ENCODE data around the gene ERICH6B.
"Not testable (repeated sequence)": the region's sequence is repeated elsewhere in the genome, so short reads cannot be mapped to it uniquely, and the experiment has no call there.

Gene ERICH6B

DNA sequence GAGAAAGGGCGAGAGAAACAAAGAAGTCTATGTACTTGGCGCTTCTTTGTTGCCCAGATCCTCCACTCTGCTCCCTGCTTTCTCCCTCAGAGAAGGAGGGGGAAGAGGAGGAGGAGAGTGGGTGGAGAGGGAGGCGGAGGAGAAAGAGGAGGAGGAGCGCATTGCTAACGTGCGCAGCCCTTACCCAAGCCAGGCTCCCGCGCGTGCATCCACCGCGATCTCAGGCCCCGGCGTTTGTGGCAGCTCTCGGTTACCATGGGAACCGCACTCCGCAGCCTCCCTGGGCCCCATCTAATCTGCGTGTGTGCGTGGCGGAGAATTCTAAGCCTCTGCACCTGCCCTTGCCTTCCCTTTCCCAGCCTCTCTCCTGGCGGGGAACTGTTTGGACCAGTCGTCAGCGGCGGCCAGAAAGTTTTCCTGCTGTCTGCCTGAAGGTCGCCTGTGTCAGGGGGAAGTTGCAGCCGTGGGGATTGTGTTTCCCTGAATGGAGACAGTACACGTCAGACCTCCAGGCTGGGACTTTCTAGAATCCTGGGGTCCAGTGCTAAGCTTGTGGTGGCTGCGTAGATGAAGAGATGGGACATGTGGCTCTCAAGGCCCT is at the start of gene ERICH6B:
Gene ERICH6B (minus strand): TSS at position 239 of the 601 bp plus-strand sequence. CDS start 18,734 bp downstream, outside the sequence.
- no peak for DNase-seq

DNA sequence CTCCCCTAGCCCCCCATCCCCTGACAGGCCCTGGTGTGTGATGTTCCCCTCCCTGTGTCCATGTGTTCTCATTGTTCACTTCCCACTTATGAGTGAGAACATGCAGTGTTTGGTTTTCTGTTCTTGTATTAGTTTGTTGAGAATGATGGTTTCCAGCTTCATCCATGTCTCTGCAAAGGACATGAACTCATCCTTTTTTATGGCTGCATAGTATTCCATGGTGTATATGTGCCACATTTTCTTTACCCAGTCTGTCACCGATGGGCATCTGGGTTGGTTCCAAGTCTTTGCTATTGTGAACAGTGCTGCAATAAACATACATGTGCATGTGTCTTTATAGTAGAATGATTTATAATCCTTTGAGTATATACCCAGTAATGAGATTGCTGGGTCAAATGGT is 47.4 kb upstream of the ERICH6B start:
- DNase-seq, result not testable (repeated sequence)

GRCh38 chr13:45662162-45662561 is 46.6 kb upstream of the ERICH6B start:
- DNase-seq, result no peak

GRCh38 chr13:45660458-45660857 is 44.9 kb upstream of the ERICH6B start:
- DNase-seq, result not testable (repeated sequence)

DNA sequence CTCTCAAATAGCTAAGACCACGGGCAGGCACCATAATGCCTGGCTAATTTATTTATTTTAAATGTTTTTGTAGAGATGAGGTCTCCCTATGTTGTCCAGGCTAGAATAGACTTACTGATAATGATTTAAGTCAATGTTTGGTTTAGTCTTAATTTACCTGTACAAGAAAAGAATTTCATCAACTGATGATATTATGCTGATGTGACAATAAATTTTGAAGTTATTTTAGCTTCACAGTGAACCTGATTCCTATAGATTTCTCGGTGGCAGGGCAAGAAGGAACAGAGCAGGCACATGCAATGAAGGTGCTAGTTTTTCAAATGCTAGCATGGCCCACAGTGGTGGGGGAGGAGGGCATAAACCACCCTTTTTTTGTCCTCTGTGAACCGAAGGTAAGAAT is 44.0 kb upstream of the ERICH6B start:
- DNase-seq, result no peak

DNA sequence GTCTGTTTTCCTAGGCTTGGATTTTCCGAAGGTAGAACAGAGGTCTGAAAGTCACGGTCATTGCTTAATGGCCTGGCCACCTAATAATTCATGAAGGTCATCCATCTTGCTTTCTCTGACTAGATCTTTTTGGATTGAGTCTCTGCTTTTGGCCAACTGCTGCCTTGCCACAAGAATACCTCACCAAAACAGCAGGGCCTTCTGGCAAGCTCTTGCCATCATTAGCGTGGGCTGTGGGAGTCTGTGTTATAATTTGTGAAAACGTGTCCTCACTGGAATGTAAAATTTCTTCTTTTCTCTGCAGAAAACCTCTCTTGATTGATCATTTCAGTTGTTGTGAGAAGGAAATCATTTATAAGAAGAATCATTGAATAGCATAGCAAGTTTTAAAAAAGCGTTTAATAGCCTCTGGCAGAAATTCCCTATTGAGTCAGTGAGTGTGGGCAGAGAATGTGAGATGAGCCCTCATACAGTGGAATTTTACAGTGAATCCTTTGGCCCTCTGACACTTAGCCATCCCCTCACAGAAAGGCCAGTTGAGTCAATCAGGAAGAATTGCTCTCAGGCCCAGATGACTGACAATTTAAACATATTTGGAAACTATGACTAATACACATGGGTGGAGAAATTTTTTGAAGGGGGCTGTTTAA is 43.2 kb upstream of the ERICH6B start:
- DNase-seq, result no peak

DNA sequence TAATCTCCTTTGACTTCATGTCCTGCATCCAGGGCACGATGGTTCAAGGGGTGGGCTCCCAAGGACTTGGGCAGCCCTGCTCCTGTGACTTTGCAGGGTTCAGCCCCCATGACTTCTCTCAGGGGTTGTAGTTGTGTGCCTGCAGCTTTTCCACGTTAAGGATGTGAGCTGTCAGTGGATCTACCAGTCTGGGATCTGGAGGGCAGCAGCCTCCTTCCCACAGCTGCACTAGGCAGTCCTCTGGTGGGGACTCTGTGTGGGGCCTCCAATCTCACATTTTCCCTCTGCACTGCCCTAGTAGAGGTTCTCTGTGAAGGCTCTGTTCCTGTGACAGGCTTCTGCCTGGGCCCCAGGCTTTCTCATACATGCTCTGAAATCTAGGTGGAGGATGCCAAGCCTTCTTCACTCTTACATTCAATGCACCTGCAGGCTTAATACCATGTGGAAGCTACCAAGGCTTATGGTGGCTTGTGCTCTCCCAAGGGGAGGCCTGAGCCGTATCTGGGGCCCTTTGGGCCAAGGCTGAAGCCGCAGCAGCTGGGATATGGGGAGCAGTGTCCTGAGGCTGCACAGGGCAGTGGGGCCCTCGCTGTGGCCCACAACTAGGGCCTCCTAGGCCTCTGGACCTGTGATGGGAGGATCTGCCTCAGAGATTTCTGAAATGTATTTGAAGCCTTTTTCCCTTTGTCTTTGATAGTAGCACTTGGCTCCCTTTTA is 39.3 kb upstream of the ERICH6B start:
- DNase-seq, result no peak

DNA sequence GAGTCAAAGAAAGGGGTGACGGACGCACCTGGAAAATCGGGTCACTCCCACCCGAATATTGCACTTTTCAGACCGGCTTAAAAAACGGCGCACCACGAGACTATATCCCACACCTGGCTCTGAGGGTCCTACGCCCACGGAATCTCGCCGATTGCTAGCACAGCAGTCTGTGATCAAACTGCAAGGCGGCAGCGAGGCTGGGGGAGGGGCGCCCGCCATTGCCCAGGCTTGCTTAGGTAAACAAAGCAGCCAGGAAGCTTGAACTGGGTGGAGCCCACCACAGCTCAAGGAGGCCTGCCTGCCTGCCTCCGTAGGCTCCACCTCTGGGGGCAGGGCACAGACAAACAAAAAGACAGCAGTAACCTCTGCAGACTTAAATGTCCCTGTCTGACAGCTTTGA is 29.7 kb upstream of the ERICH6B start:
- not testable (repeated sequence) for DNase-seq

DNA sequence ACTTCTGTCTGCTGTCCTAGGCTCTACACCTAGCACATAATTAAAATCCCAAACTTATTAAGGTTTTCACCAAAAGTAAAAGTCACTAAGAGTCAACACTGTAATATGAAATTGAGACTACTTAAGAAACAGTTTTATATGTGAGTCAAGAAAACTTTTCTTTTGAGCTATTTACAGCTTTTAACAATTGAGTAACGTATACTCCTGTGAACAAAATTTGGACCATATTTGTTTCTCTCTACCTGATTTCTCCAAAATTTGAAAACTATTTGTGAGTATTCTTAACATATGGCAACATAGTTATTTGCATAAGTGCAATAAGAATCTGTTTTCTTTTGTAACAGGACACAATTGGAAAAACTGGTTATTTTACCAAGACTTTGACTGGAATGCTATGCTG is 26.6 kb upstream of the ERICH6B start:
- not testable (repeated sequence) for DNase-seq

DNA sequence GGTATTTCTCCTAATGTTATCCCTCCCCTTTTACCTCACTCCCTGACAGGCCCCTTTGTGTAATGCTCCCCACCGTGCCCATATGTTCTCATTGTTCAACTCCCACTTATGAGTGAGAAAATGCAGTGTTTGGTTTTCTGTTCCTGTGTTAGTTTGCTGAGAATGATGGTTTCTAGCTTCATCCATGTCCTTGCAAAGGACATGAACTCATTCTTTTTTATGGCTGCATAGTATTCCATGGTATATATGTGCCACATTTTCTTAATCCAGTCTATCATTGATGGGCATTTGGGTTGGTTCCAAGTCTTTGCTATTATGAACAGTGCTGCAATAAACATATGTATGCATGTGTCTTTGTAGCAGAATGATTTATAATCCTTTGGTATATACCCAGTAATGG is 19.8 kb upstream of the ERICH6B start:
- DNase-seq, result not testable (repeated sequence)

GRCh38 chr13:45630791-45631190 is 15.3 kb upstream of the ERICH6B start:
- no peak for DNase-seq

GRCh38 chr13:45629940-45630339 is 14.4 kb upstream of the ERICH6B start:
- DNase-seq, result no peak

DNA sequence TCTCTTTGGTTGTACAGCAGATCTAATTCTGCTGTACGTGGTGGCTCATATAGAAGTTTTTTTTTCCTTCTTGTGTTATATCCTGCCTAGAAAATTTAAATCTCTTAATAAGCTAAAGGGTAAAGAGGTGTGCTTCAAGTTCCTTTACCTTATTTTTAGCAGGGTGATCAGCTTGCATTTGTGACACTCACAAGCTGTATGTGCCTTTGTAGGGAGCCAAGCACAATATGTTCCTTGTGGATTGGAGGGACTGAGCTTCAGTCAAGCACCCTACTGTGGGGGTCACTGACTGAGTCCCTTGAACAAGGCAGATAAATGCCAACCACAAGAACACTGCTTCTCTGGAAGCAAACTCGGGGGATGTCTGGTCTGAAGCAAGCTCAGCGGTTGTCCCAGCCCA is 12.6 kb upstream of the ERICH6B start:
- DNase-seq, result no peak

GRCh38 chr13:45627656-45628055 is 12.1 kb upstream of the ERICH6B start:
- DNase-seq, result no peak

DNA sequence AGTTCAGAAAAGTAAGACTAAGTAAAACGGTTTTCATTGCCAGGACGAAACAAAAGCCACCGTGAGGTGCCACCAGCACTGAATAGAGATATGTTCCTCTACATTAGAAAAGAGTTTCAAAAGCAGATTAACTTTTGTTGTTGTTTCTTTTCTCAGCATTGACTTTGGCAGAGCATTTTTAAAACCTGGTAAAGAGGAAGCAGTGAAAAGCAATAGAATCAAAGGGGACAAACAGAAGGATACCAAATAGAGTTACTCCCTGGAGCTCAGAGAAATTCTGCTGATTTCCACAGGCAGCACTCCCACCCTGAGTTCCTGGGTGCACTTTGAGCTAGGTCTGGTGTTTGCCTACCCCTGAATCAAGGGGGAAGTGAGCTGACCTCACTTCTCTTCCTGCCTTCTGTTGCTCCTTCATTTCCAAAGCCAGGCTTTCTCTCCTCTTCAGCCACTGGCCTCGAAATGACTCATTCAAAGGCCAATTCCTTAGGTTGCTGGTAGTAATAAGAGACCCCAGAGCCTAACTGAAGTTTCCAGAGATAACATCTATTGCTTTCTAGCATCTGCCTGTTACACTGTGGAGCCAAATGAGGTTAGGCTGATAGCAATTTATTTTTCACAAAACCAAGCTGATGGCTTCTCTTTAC is 11.3 kb upstream of the ERICH6B start:
- no peak for DNase-seq

DNA sequence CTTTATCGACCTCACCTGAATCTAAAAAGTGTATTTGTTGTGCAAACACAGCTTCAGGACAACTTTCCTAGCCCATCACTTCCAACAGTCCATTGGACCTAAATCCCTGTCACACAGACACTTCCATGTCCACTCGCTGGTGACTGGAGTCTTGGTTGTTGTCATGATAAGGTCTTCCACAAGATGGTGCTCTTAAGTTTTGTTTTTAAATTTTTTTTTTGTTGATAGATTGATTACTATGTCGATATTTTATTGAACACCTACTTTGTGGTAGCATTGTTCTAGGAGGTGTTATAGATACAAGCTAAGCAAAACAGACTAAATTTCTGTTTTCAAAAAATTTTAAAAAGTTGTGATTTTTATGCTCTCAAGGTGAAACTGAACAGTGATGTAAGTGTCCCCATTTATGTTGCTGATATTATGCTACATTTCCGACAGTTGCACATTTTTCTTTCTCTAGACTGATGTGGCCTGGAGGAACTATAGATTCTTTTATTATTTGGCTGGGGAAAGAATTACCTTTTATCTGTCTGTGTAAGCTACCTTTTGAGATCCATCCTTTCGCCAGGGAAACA is 8.1 kb upstream of the ERICH6B start:
- DNase-seq, result no peak

DNA sequence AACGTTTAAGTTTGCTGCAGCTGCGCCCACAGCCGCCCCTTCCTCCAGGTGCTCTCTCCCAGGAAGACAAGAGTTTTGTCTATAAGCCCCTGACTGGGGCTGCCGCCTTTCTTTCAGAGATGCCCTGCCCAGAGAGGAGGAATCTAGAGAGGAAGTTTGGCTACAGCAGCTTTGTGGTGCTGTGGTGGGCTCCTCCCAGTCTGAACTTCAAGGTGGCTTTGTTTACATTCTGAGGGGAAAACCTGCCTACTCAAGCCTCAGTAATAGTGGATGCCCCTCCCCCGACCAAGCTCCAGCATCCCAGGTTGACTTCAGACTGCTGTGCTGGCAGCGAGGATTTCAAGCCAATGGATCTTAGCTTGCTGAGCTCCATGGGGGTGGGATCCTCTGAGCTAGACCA is 6.4 kb upstream of the ERICH6B start:
- DNase-seq, result no peak

DNA sequence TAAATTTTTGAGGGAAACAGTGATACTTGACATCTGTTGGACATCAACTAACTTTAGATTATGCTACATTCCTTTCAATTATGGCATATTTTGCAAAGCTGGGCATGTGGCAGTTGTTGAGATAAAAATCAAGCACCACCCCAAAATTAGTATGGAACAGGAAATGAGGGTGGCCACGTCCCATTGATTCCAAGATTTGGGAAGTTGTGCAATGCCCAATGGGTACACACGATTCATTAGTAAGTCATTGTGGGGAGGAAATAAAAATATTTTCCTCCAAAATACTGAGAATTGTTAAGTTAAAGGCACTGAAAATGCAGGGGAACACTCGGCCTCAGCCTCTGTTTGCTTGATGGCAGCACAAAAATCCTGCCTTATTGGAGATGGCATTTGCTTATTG is 7.6 kb downstream of the ERICH6B start:
- no peak for DNase-seq

DNA sequence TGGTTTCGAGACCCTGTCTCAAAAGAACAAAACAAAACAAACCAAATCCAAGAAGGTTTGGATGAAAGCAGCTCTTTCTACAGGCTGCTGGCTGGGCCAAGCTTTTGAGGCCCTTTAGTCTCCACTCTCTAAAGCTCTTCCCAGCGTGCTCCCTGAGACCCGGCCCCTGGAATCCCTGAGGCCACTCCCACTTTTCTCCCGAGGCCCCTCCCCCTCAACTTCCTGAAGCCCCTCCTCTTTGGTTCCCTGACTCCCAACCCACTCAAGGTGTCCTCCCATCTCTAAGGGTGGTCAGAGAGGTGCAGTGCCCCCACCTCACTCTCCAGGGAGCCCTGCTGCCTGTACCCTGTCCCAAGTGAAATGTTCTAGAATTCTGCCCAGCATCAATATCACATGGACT is 10.6 kb downstream of the ERICH6B start:
- DNase-seq, result no peak

DNA sequence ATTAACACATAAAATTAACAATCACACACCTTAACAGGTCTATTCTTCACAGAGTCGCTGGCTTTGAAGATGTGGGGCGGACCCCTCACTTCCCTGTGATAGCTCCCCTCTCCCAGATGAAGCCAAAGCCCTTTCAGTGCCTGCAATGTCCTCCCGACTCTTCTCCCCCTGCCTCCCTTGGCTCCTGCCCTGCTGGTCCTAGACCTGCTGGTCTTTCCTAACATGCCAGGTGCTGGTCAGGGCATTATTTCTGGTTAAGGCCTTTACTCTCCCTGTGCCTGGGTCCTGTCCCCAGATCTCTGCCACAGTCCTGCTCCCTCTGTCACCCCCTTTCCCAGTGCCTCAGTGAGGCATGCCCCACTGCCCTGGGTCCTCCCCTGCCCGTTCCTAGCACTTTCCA is 12.2 kb downstream of the ERICH6B start:
- DNase-seq, result no peak

DNA sequence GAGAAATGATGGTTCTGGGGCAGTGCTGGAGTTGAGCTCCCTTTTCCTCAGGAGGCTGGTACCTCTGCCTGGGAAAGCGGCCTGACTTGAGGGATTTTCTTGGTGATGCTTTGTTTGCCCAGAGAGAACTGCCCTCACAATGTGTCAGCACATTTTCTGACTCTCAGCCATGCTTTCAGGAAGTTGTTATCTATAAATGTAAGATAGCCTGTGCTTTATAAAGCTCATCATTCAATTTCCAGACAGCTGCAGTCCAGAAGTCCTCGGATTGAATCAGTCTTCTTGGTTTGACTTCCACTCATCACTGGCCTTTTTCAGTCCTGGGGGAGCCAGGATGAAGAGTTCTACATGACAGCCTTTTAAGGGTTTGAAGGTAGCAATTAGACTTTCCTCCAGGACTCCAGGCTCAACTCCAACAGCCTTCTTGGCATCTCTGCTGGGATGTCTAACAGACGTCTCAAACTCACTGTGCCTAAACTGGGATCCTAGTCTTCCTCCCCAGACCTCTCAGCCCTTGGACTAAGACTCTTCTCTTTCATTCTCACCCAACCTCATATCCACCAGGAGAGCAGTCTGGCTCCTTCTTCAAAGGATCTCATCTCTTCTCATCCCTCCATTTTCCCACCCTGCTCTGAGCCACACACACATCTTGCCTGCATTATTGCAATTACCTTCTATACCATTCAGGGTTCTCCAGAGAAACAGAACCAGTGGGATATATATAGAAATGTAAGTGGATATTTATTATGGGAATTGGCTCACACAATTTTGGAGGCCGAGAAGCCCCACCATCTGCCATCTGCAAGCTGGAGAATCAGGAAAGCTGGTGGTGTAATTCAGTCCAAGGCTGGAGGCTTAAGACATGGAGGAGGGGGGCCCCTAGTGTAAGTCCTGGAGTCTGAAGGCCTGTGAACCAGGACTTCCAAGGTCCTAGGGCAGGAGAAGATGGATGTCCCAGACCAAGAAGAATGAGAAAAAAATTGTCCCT is 13.1 kb downstream of the ERICH6B start:
- no peak for DNase-seq

- no peak for DNase-seq
Observed at GRCh38 chr13:45601680-45602079, 13.9 kb downstream of the ERICH6B start.
